Neural cell (in vitro differentiated cells): Measurements from ENCODE around the gene ITPR3. TPM values are rescaled to one million over a fixed set of nuclear protein-coding genes. Genes with fewer than 3 reads are reported as not detected.

Experiments used
- H2AFZ ChIP-seq: fragments of 200-600, 300-800 bp; sonication (generic), shearing (Covaris generic); 2 replicates; pipeline ENCODE4 v1.6.0; 2014; ENCODE audit warnings: low read depth, mild to moderate bottlenecking, antibody characterized with exemption, low read length, moderate library complexity
- H3F3A ChIP-seq: fragments of 200-600 bp; shearing (Covaris generic); 2 replicates; pipeline ENCODE4 v1.6.1; 2016; ENCODE audit warnings: mild to moderate bottlenecking, moderate library complexity, mixed read lengths, antibody characterized with exemption, low read length; ENCODE audit not compliant: insufficient read depth, poor library complexity, severe bottlenecking
- H3K27ac ChIP-seq: fragments of 200-600, 300-800 bp; sonication (generic), shearing (Covaris generic); 2 replicates; pipeline ENCODE4 v1.5.1; 2014; ENCODE audit warnings: mild to moderate bottlenecking, low read length, moderate library complexity
- H3K27me3 ChIP-seq: fragments of 300-800, 200-600 bp; sonication (generic), shearing (Covaris generic); 2 replicates; pipeline ENCODE4 v1.6.0; 2014; ENCODE audit warnings: mild to moderate bottlenecking, low read depth, low read length, moderate library complexity; ENCODE audit not compliant: insufficient read depth
- H3K36me3 ChIP-seq: fragments of 300-800, 200-600 bp; sonication (generic), shearing (Covaris generic); 2 replicates; pipeline ENCODE4 v1.5.1; 2014; ENCODE audit warnings: mild to moderate bottlenecking, antibody characterized with exemption, low read length, moderate library complexity; ENCODE audit not compliant: insufficient read depth
- H3K4me2 ChIP-seq: fragments of 300-800, 200-600 bp; sonication (generic), shearing (Covaris generic); 2 replicates; pipeline ENCODE4 v1.6.0; 2014; ENCODE audit warnings: mild to moderate bottlenecking, low read length
- H3K4me3 ChIP-seq: fragments of 300-800, 200-600 bp; sonication (generic), shearing (Covaris generic); 2 replicates; pipeline ENCODE4 v1.5.1; 2014; ENCODE audit warnings: mild to moderate bottlenecking, low read length, moderate library complexity
- H3K79me2 ChIP-seq: fragments of 200-600 bp; shearing (Covaris generic); replicated peaks from 2 replicates; pipeline ENCODE4 v1.6.0; 2014; ENCODE audit warnings: mild to moderate bottlenecking, low read length, moderate library complexity; ENCODE audit not compliant: insufficient read depth
- H3K9ac ChIP-seq: fragments of 300-800, 200-600 bp; sonication (generic), shearing (Covaris generic); 2 replicates; pipeline ENCODE4 v1.6.1; 2016; ENCODE audit warnings: mild to moderate bottlenecking, low read length, mixed read lengths
- H3K9me2 ChIP-seq: fragments of 200-600 bp; shearing (Covaris generic); 2 replicates; pipeline ENCODE4 v1.6.1; 2016; ENCODE audit warnings: mild to moderate bottlenecking, low read length, mixed read lengths; ENCODE audit not compliant: insufficient read depth
- H3K9me3 ChIP-seq: fragments of 200-600, 300-800 bp; sonication (generic), shearing (Covaris generic); 2 replicates; pipeline ENCODE4 v1.6.1; 2016; ENCODE audit warnings: mild to moderate bottlenecking, mixed run types, low read length, moderate library complexity, mixed read lengths
- H4K20me1 ChIP-seq: fragments of 200-600 bp; shearing (Covaris generic); 2 replicates; pipeline ENCODE4 v1.6.1; 2016; ENCODE audit warnings: mild to moderate bottlenecking, mixed run types; ENCODE audit not compliant: insufficient read depth
- CTCF ChIP-seq: fragments of 450-650 bp; IDR thresholded peaks from 2 replicates; pipeline ENCODE4 v1.5.1; 2014; ENCODE audit warnings: antibody characterized with exemption, mild to moderate bottlenecking, moderate library complexity; ENCODE audit not compliant: poor library complexity, severe bottlenecking
- EP300 ChIP-seq: fragments of 450-650 bp; conservative IDR thresholded peaks from 2 replicates; pipeline ENCODE4 v1.6.1; 2014; ENCODE audit warnings: antibody characterized with exemption, mild to moderate bottlenecking, moderate library complexity; ENCODE audit not compliant: poor library complexity, severe bottlenecking
- EZH2 ChIP-seq: fragments of 200-600, 300-800 bp; shearing (Covaris generic), sonication (generic); IDR thresholded peaks from 2 replicates; pipeline ENCODE4 v1.6.1; 2014; ENCODE audit warnings: antibody characterized with exemption, low read length, borderline replicate concordance, mild to moderate bottlenecking; ENCODE audit not compliant: insufficient read depth, poor library complexity, severe bottlenecking
- MXI1 ChIP-seq: fragments of 450-650 bp; conservative IDR thresholded peaks from 2 replicates; pipeline ENCODE4 v1.6.1; 2014; ENCODE audit warnings: antibody characterized with exemption, mild to moderate bottlenecking; ENCODE audit not compliant: poor library complexity, severe bottlenecking
- POLR2AphosphoS5 ChIP-seq: IDR thresholded peaks from 2 replicates; pipeline ENCODE4 v1.6.1; 2012
- RAD21 ChIP-seq: fragments of 450-650 bp; conservative IDR thresholded peaks from 2 replicates; pipeline ENCODE4 v1.6.1; 2014; ENCODE audit warnings: antibody characterized with exemption, mild to moderate bottlenecking, moderate library complexity
- REST ChIP-seq: IDR thresholded peaks from 2 replicates; pipeline ENCODE4 v1.6.1; 2012; ENCODE audit warnings: borderline replicate concordance
- SMC3 ChIP-seq: fragments of 450-650 bp; conservative IDR thresholded peaks from 2 replicates; pipeline ENCODE4 v1.6.1; 2014; ENCODE audit warnings: antibody characterized with exemption, mild to moderate bottlenecking, moderate library complexity; ENCODE audit not compliant: poor library complexity
- TAF1 ChIP-seq: IDR thresholded peaks from 2 replicates; pipeline ENCODE4 v1.6.1; 2012; ENCODE audit warnings: low read depth
- polyA plus RNA-seq: library from polyadenylated mRNA; depleted of rRNA; stranded (reverse); fragments of >200 nt; gene quantifications from 2 replicates; pipeline ENCODE4 v1.2.3, GENCODE V29; 2014

Gene ITPR3
- polyA plus RNA-seq, 1 donor from 2014 or later: 0.11 TPM

DNA sequence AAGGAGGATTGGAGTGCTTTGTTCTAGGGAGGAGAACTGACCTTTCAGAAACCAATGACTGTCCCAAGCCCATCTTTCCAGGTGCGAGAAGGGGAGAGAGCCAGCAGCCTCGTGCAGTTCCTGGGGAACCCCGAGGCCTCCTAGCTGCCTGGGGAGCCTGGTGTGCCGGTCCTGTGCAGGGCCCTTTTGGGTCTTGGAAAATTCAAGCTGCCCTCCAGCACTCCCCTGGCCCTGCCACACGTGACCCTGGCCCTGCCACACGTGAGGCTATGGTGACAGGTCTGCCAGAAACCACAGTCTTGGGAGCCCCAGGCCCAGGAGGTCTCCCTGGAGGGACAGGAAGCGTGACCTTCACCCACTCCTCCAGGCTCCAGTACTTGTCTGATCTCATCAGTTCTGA is 109.9 kb downstream of the ITPR3 start:
- Histone ChIP-seq H3K9ac (no peak overlapping the region), H3K9me2 (no peaks in the 10 kb centered on the region), H4K20me1 (no peaks in the 10 kb centered on the region), H2AFZ (no peak overlapping the region), H3K4me3 (no peak overlapping the region), H3K36me3 (no peaks in the 10 kb centered on the region), H3K27ac (no peak overlapping the region), H3K9me3 (no peaks in the 10 kb centered on the region), H3K4me2 (no peak overlapping the region), H3K79me2 (no peaks in the 10 kb centered on the region), H3F3A (no peaks in the 10 kb centered on the region), H3K27me3 (no peaks in the 10 kb centered on the region)
- no peak for TF ChIP-seq REST
- TF ChIP-seq TAF1: no peak
- no peak for TF ChIP-seq POLR2AphosphoS5
- TF ChIP-seq CTCF: no peak
- TF ChIP-seq MXI1: no peak
- TF ChIP-seq EZH2: no peak
- no peak for TF ChIP-seq RAD21
- no peak for TF ChIP-seq SMC3
- no peak for TF ChIP-seq EP300

GRCh38 chr6:33731751-33732282 is 110.7 kb downstream of the ITPR3 start:
- no peak overlapping the region for H2AFZ ChIP-seq
- H3K9me3 ChIP-seq: no peaks in the 10 kb centered on the region
- no peak for TF ChIP-seq RAD21
- no peak for TF ChIP-seq EZH2
- TF ChIP-seq TAF1: no peak
- TF ChIP-seq POLR2AphosphoS5: no peak
- no peak for TF ChIP-seq CTCF
- no peak for TF ChIP-seq SMC3
- TF ChIP-seq EP300: no peak
- no peak for TF ChIP-seq REST
- no peak for TF ChIP-seq MXI1
- H3K27ac ChIP-seq: no peak overlapping the region
- no peaks in the 10 kb centered on the region for H3K79me2 ChIP-seq
- no peaks in the 10 kb centered on the region for H3F3A ChIP-seq
- H4K20me1 ChIP-seq: no peaks in the 10 kb centered on the region
- H3K9me2 ChIP-seq: no peaks in the 10 kb centered on the region
- no peak overlapping the region for H3K9ac ChIP-seq
- no peaks in the 10 kb centered on the region for H3K36me3 ChIP-seq
- H3K4me3 ChIP-seq: no peak overlapping the region
- no peak overlapping the region for H3K4me2 ChIP-seq
- no peaks in the 10 kb centered on the region for H3K27me3 ChIP-seq
